ENCODE data around the gene TRIM72. TPM values are rescaled to one million over a fixed set of nuclear protein-coding genes. Genes with fewer than 3 reads are reported as not detected.
"Not testable (repeated sequence)": the region's sequence is repeated elsewhere in the genome, so short reads cannot be mapped to it uniquely, and the experiment has no call there.

Gene TRIM72
- total RNA-seq, 1 donor from 2014 or later: not detected

- DNase-seq (ENCODE audit: extremely low read depth, low read depth, low spot score): no peak
Measured at GRCh38 chr16:31214708-31215286, 878 bp downstream of the TRIM72 start.

- DNase-seq (ENCODE audit: extremely low read depth, low read depth, low spot score): no peak
Measured at GRCh38 chr16:31215287-31216162, 1.6 kb downstream of the TRIM72 start.

- DNase-seq (ENCODE audit: extremely low read depth, low read depth, low spot score): no peak
Measured at GRCh38 chr16:31216422-31217135, 2.7 kb downstream of the TRIM72 start, which contains the start of gene PYDC1. Gene PYDC1 (minus strand): TSS chr16:31217135. CDS start chr16:31217028, 107 bp downstream.

GRCh38 chr16:31217136-31217530 is 3.2 kb downstream of the TRIM72 start:
- DNase-seq (ENCODE audit: extremely low read depth, low read depth, low spot score): no peak

GRCh38 chr16:31219154-31219741 is 5.3 kb downstream of the TRIM72 start:
- no peak for DNase-seq (ENCODE audit: extremely low read depth, low read depth, low spot score)

GRCh38 chr16:31221357-31222160 is 7.6 kb downstream of the TRIM72 start:
- DNase-seq (ENCODE audit: extremely low read depth, low read depth, low spot score): no peak

- DNase-seq (ENCODE audit: extremely low read depth, low read depth, low spot score): no peak
Measured at GRCh38 chr16:31223044-31223443, 9.1 kb downstream of the TRIM72 start.

- no peak for DNase-seq (ENCODE audit: extremely low read depth, low read depth, low spot score)
Measured at GRCh38 chr16:31224092-31224955, 10.4 kb downstream of the TRIM72 start.

GRCh38 chr16:31225193-31225592 is 11.3 kb downstream of the TRIM72 start:
- DNase-seq (ENCODE audit: extremely low read depth, low read depth, low spot score): no peak

GRCh38 chr16:31228206-31228605 is 14.3 kb downstream of the TRIM72 start:
- no peak for DNase-seq (ENCODE audit: extremely low read depth, low read depth, low spot score)

GRCh38 chr16:31229501-31229900 is 15.6 kb downstream of the TRIM72 start:
- DNase-seq (ENCODE audit: extremely low read depth, low read depth, low spot score): no peak

GRCh38 chr16:31238041-31238440 is 24.1 kb downstream of the TRIM72 start:
- DNase-seq (ENCODE audit: extremely low read depth, low read depth, low spot score): no peak

- DNase-seq (ENCODE audit: extremely low read depth, low read depth, low spot score): no peak
Measured at GRCh38 chr16:31242206-31242605, 28.3 kb downstream of the TRIM72 start.

GRCh38 chr16:31243734-31244670 is 30.1 kb downstream of the TRIM72 start:
- no peak for DNase-seq (ENCODE audit: extremely low read depth, low read depth, low spot score)

- DNase-seq (ENCODE audit: extremely low read depth, low read depth, low spot score): not testable (repeated sequence)
Measured at GRCh38 chr16:31245598-31245997, 31.7 kb downstream of the TRIM72 start.

GRCh38 chr16:31246296-31246695 is 32.4 kb downstream of the TRIM72 start:
- no peak for DNase-seq (ENCODE audit: extremely low read depth, low read depth, low spot score)

GRCh38 chr16:31248344-31248743 is 34.4 kb downstream of the TRIM72 start:
- DNase-seq (ENCODE audit: extremely low read depth, low read depth, low spot score): no peak

GRCh38 chr16:31250782-31251384 is 37.0 kb downstream of the TRIM72 start:
- DNase-seq (ENCODE audit: extremely low read depth, low read depth, low spot score): no peak
